Measurements from ENCODE around the gene TSNAXIP1. TPM values are rescaled to one million over a fixed set of nuclear protein-coding genes. Genes with fewer than 3 reads are reported as not detected.
A peak's percentile ranks its signal among the peaks of the same experiment; 100 is the strongest.

The TSNAXIP1 gene
- total RNA-seq, 1 donor from 2014 or later: under 0.01 TPM

GRCh38 chr16:67775273-67775672 lies 31.4 kb upstream of the TSNAXIP1 start:
- TF ChIP-seq CTCF (IDR thresholded peaks at IDR 0.05; ENCODE audit: insufficient read depth, low read length, severe bottlenecking): no peak
- Histone ChIP-seq H3K27me3 (ENCODE audit: control insufficient read depth, insufficient read depth, low read length) (no peaks in the 10 kb centered on the region), H3K36me3 (ENCODE audit: control insufficient read depth, insufficient read depth, low read length) (peaks cover 1% of the 10 kb centered on the region), H3K4me3 (ENCODE audit: low read depth, low read length) (no peak overlapping the region)
- FAIRE-seq (no peak), DNase-seq (ENCODE audit: low read depth) (no peak)

- DNase-seq (ENCODE audit: low read depth): peak; percentile 84
These were observed 27.3 kb upstream of the TSNAXIP1 start for GRCh38 chr16:67779256-67780014.

GRCh38 chr16:67780847-67781564 lies 25.7 kb upstream of the TSNAXIP1 start:
- Histone ChIP-seq H3K27me3 (ENCODE audit: control insufficient read depth, insufficient read depth, low read length) (no peaks in the 10 kb centered on the region), H3K4me3 (ENCODE audit: low read depth, low read length) (no peak overlapping the region), H3K36me3 (ENCODE audit: control insufficient read depth, insufficient read depth, low read length) (no peaks in the 10 kb centered on the region)
- TF ChIP-seq CTCF (IDR thresholded peaks at IDR 0.05; ENCODE audit: insufficient read depth, low read length, severe bottlenecking): no peak
- DNase-seq (ENCODE audit: low read depth) (no peak), FAIRE-seq (no peak)

More at GRCh38 chr16:67779256-67780014, 27.3 kb upstream of the TSNAXIP1 start:
- H3K36me3 ChIP-seq (ENCODE audit: control insufficient read depth, insufficient read depth, low read length): no peaks in the 10 kb centered on the region
- H3K27me3 ChIP-seq (ENCODE audit: control insufficient read depth, insufficient read depth, low read length): no peaks in the 10 kb centered on the region
- H3K4me3 ChIP-seq (ENCODE audit: low read depth, low read length): no peak overlapping the region
- no peak for TF ChIP-seq CTCF (IDR thresholded peaks at IDR 0.05; ENCODE audit: insufficient read depth, low read length, severe bottlenecking)
- no peak for FAIRE-seq

- TF ChIP-seq CTCF (IDR thresholded peaks at IDR 0.05; ENCODE audit: insufficient read depth, low read length, severe bottlenecking): no peak
- DNase-seq (ENCODE audit: low read depth) (no peak), FAIRE-seq (no peak)
- no peak overlapping the region for H3K4me3 ChIP-seq (ENCODE audit: low read depth, low read length)
- no peaks in the 10 kb centered on the region for H3K36me3 ChIP-seq (ENCODE audit: control insufficient read depth, insufficient read depth, low read length)
- H3K27me3 ChIP-seq (ENCODE audit: control insufficient read depth, insufficient read depth, low read length): no peaks in the 10 kb centered on the region
These were observed 25.1 kb upstream of the TSNAXIP1 start for GRCh38 chr16:67781565-67781921.

GRCh38 chr16:67782567-67783352 lies 23.9 kb upstream of the TSNAXIP1 start:
- DNase-seq (ENCODE audit: low read depth): no peak
- TF ChIP-seq CTCF (IDR thresholded peaks at IDR 0.05; ENCODE audit: insufficient read depth, low read length, severe bottlenecking): no peak
- FAIRE-seq: no peak

More at GRCh38 chr16:67782567-67783352, 23.9 kb upstream of the TSNAXIP1 start:
- Histone ChIP-seq H3K36me3 (ENCODE audit: control insufficient read depth, insufficient read depth, low read length) (no peaks in the 10 kb centered on the region), H3K27me3 (ENCODE audit: control insufficient read depth, insufficient read depth, low read length) (no peaks in the 10 kb centered on the region), H3K4me3 (ENCODE audit: low read depth, low read length) (no peak overlapping the region)

Measured in bronchial epithelial cell (primary cell).